ENCODE results near the gene ADPRS.
A peak's percentile ranks its signal among the peaks of the same experiment; 100 is the strongest.

ADPRS gene

DNA sequence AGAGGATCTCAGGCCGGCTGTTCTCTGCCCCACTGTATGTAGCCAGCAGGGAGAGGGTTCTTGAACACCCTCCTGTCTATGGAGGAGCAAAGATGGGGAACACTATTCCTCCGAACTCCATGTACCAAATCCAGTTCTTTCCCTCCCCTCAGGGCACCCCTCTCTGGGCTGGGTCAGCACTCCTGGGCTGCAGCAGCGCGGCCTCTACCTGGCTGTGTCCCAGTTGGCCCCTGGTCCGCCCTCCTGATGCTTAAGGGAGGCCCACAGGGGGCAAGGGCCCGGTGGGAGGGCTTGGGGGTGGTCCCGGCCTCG is 471 bp upstream of the ADPRS start:
- TF ChIP-seq ZIC2 (tag by site-specific recombination; IDR thresholded peaks at IDR 0.05) (peak; percentile 89; the same call in 1 of the 2 replicates), KLF8 (tag by site-specific recombination; IDR thresholded peaks at IDR 0.05) (no peak)
- peaks cover 4 to 34% of the 10 kb centered on the region in 2 experiments; a peak in 2 of 3 replicates for H3K36me3 ChIP-seq (ENCODE audit: control insufficient read depth in 2 of 2, insufficient read depth in 1 of 2, low read length in 2 of 2)
- H3K4me3 ChIP-seq (ENCODE audit: low read depth, low read length), result peak overlapping the region; percentile 91
- no peaks in the 10 kb centered on the region for H3K4me1 ChIP-seq (ENCODE audit: control insufficient read depth, insufficient read depth, low read length)
- peak overlapping the region; percentile 65; the same call in 1 of the 2 replicates for H3K27ac ChIP-seq (ENCODE audit: extremely low read depth, low read depth, low read length)
- H3K9me3 ChIP-seq (ENCODE audit: control insufficient read depth, insufficient read depth, low read depth, low read length), result no peaks in the 10 kb centered on the region
- POLR2A ChIA-PET, result no interaction called here
- CTCF ChIA-PET, result no interaction called here

DNA sequence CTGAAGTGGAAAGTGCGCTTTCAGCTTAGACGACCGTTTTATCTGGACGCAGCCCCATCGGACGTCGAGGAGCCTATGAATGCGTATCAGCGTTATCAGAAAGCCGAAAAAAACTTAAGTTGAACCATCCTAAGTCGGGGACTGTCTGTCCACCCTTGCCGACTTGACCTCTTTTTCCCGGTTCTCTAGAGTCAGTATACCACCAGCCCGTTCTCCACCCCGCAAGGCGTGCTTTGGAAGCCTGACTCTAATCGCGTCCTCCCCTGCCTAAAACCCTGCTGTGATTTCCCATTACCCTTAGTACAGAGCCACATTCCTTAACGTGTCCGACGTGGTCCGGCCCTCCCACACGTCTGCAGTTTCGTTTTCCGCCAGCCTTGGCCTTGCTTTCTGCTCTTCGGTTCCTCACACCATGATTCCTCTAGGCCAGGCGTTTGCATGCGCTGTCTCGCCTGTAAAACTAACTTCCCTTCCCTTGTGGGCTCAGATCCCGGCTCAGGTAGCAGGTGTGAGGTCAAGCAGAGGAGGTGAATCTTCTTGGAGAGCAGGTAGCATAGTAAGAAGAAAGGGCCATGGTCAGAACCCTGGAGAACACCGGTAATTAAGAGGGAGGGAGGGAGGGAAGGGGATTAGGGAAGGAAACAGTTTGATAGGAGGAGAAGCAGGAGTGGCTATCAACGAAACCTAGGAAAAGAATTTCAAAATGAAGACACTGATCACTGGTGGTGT is 865 bp downstream of the ADPRS start:
- ChIA-PET POLR2A (no interaction called here), CTCF (interaction anchor here (1.0 to 1.1 kb wide), 3 partner anchors 8 to 206 kb away, joined by 3 to 4 read pairs (median 4); partner anchors contain the start of gene AGO1)
- peak overlapping the region; percentile 91 for H3K4me3 ChIP-seq (ENCODE audit: low read depth, low read length)
- H3K36me3 ChIP-seq (ENCODE audit: control insufficient read depth in 2 of 2, insufficient read depth in 1 of 2, low read length in 2 of 2), result peaks cover 4 to 47% of the 10 kb centered on the region in 2 experiments; a peak in 2 of 3 replicates
- no peaks in the 10 kb centered on the region for H3K9me3 ChIP-seq (ENCODE audit: control insufficient read depth, insufficient read depth, low read depth, low read length)
- TF ChIP-seq, protein P1, sequence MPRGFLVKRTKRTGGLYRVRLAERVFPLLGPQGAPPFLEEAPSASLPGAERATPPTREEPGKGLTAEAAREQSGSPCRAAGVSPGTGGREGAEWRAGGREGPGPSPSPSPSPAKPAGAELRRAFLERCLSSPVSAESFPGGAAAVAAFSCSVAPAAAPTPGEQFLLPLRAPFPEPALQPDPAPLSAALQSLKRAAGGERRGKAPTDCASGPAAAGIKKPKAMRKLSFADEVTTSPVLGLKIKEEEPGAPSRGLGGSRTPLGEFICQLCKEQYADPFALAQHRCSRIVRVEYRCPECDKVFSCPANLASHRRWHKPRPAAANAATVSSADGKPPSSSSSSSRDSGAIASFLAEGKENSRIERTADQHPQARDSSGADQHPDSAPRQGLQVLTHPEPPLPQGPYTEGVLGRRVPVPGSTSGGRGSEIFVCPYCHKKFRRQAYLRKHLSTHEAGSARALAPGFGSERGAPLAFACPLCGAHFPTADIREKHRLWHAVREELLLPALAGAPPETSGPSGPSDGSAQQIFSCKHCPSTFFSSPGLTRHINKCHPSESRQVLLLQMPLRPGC (tag by site-specific recombination; IDR thresholded peaks at IDR 0.05), result peak; percentile 46
- no peak for TF ChIP-seq ZNF404 (tag by site-specific recombination; IDR thresholded peaks at IDR 0.05)
- peak; percentile 50 for TF ChIP-seq ZFHX2 (tag by site-specific recombination; conservative IDR thresholded peaks at IDR 0.05)
- no peak for TF ChIP-seq ZNF223 (tag by site-specific recombination; IDR thresholded peaks at IDR 0.05)
- peak; percentile 15; the same call in 1 of the 2 replicates for TF ChIP-seq ZBTB17 (tag by site-specific recombination; IDR thresholded peaks at IDR 0.05)
- peak; percentile 42; the same call in 1 of the 2 replicates for TF ChIP-seq GFI1B (tag by site-specific recombination; IDR thresholded peaks at IDR 0.05)
- no peak for TF ChIP-seq ZNF202 (tag by site-specific recombination; IDR thresholded peaks at IDR 0.05; ENCODE audit: borderline replicate concordance)
- peak; percentile 26; the same call in 1 of the 2 replicates for TF ChIP-seq SP7 (tag by site-specific recombination; IDR thresholded peaks at IDR 0.05)
- peak; percentile 47 for TF ChIP-seq EGR2 (tag by site-specific recombination; IDR thresholded peaks at IDR 0.05; ENCODE audit: low read depth)
- TF ChIP-seq ZNF76 (tag by site-specific recombination; IDR thresholded peaks at IDR 0.05; ENCODE audit: borderline replicate concordance, low read depth), result peak; percentile 53
- peak; percentile 37 for TF ChIP-seq ZNF335 (tag by site-specific recombination; conservative IDR thresholded peaks at IDR 0.05)
- TF ChIP-seq ZNF10 (tag by site-specific recombination; IDR thresholded peaks at IDR 0.05), result no peak
- TF ChIP-seq ZNF768 (tag by site-specific recombination; IDR thresholded peaks at IDR 0.05), result no peak
- TF ChIP-seq, protein P2, sequence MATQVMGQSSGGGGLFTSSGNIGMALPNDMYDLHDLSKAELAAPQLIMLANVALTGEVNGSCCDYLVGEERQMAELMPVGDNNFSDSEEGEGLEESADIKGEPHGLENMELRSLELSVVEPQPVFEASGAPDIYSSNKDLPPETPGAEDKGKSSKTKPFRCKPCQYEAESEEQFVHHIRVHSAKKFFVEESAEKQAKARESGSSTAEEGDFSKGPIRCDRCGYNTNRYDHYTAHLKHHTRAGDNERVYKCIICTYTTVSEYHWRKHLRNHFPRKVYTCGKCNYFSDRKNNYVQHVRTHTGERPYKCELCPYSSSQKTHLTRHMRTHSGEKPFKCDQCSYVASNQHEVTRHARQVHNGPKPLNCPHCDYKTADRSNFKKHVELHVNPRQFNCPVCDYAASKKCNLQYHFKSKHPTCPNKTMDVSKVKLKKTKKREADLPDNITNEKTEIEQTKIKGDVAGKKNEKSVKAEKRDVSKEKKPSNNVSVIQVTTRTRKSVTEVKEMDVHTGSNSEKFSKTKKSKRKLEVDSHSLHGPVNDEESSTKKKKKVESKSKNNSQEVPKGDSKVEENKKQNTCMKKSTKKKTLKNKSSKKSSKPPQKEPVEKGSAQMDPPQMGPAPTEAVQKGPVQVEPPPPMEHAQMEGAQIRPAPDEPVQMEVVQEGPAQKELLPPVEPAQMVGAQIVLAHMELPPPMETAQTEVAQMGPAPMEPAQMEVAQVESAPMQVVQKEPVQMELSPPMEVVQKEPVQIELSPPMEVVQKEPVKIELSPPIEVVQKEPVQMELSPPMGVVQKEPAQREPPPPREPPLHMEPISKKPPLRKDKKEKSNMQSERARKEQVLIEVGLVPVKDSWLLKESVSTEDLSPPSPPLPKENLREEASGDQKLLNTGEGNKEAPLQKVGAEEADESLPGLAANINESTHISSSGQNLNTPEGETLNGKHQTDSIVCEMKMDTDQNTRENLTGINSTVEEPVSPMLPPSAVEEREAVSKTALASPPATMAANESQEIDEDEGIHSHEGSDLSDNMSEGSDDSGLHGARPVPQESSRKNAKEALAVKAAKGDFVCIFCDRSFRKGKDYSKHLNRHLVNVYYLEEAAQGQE (tag by site-specific recombination; IDR thresholded peaks at IDR 0.05), result peak; percentile 52
- TF ChIP-seq ZIC2 (tag by site-specific recombination; IDR thresholded peaks at IDR 0.05), result peak; percentile 47
- TF ChIP-seq WT1 (tag by site-specific recombination; IDR thresholded peaks at IDR 0.05), result peak; percentile 62
- peak overlapping the region; percentile 65; the same call in 1 of the 2 replicates for H3K27ac ChIP-seq (ENCODE audit: extremely low read depth, low read depth, low read length)
- H3K4me1 ChIP-seq (ENCODE audit: control insufficient read depth, insufficient read depth, low read length), result no peaks in the 10 kb centered on the region

Data from HEK293 (cell line).